AG20443 (cell line): ENCODE results near the gene TCF3.
A peak's percentile ranks its signal among the peaks of the same experiment; 100 is the strongest.

ENCODE experiments used
- DNase-seq: peaks from one replicate; pipeline ENCODE4 v3.0.0; 2012; ENCODE audit warnings: low spot score, mixed read lengths

Gene TCF3

GRCh38 chr19:1630012-1630411 lies 22.4 kb downstream of the TCF3 start:
- DNase-seq = no peak

GRCh38 chr19:1629256-1629808 lies 23.1 kb downstream of the TCF3 start:
- no peak for DNase-seq

GRCh38 chr19:1627194-1627593 lies 25.2 kb downstream of the TCF3 start:
- no peak for DNase-seq

- DNase-seq = no peak
These were observed 25.9 kb downstream of the TCF3 start for GRCh38 chr19:1626417-1627010.

GRCh38 chr19:1624458-1624857 lies 28.0 kb downstream of the TCF3 start:
- peak; percentile 65 for DNase-seq

- no peak for DNase-seq
These were observed 29.9 kb downstream of the TCF3 start for GRCh38 chr19:1622541-1622940.

GRCh38 chr19:1622007-1622406 lies 30.4 kb downstream of the TCF3 start:
- DNase-seq = no peak

GRCh38 chr19:1621574-1621973 lies 30.8 kb downstream of the TCF3 start:
- DNase-seq = no peak

- DNase-seq = no peak
These were observed 31.4 kb downstream of the TCF3 start for GRCh38 chr19:1621021-1621420.

GRCh38 chr19:1620502-1620901 lies 31.9 kb downstream of the TCF3 start:
- peak; percentile 7 for DNase-seq

GRCh38 chr19:1619703-1620102 lies 32.7 kb downstream of the TCF3 start:
- peak; percentile 8 for DNase-seq

- no peak for DNase-seq
These were observed 33.3 kb downstream of the TCF3 start for GRCh38 chr19:1619094-1619439.

- DNase-seq = peak; percentile 54
These were observed 34.0 kb downstream of the TCF3 start for GRCh38 chr19:1618157-1619093.

GRCh38 chr19:1616875-1617274 lies 35.5 kb downstream of the TCF3 start:
- DNase-seq = no peak

- no peak for DNase-seq
These were observed 36.0 kb downstream of the TCF3 start for GRCh38 chr19:1616396-1616795.

- DNase-seq = no peak
These were observed 37.2 kb downstream of the TCF3 start for GRCh38 chr19:1615156-1615765.

- DNase-seq = no peak
These were observed 38.4 kb downstream of the TCF3 start for GRCh38 chr19:1613808-1614570.

- no peak for DNase-seq
These were observed 39.3 kb downstream of the TCF3 start for GRCh38 chr19:1613146-1613545.

- no peak for DNase-seq
These were observed 40.0 kb downstream of the TCF3 start for GRCh38 chr19:1612114-1613086.

GRCh38 chr19:1611353-1611752 lies 41.1 kb downstream of the TCF3 start:
- no peak for DNase-seq

GRCh38 chr19:1610579-1610978 lies 41.8 kb downstream of the TCF3 start:
- no peak for DNase-seq
